GM12878 (cell line): Measurements from ENCODE around the gene INHBE. TPM values are rescaled to one million over a fixed set of nuclear protein-coding genes. Genes with fewer than 3 reads are reported as not detected.

Experiments used
- ATAC-seq: fragments of 200-7000 bp; cut with Tn5 transposase; 3 replicates; pipeline ENCODE4 v1.9.1; 2020; ENCODE audit warnings: mild to moderate bottlenecking, moderate library complexity
- BruUV-seq: library from RNA; stranded (reverse); fragments of 400-500 nt; replicated peaks from 2 replicates; lab custom pipeline; 2021; lab: Mats Ljungman, UMichigan
- CTCF ChIA-PET: fragments of 300-600 bp; sonication (Branson Sonifier 250); formaldehyde crosslinking; extraction: SDS; loops from one replicate; lab custom pipeline; 2021; ENCODE audit warnings: inconsistent platforms; lab: Yijun Ruan, JAX
- POLR2A ChIA-PET: fragments of 350-600 bp; formaldehyde crosslinking; extraction: SDS; loops from one replicate; lab custom pipeline; 2021; ENCODE audit warnings: inconsistent platforms; lab: Charles Lee
- RAD21 ChIA-PET: fragments of 300-600 bp; sonication (Branson Sonifier 250); formaldehyde crosslinking; loops from one replicate; lab custom pipeline; 2023; ENCODE audit warnings: antibody characterized with exemption; ENCODE audit not compliant: unreplicated experiment; lab: Charles Lee
- SMC1A ChIA-PET: fragments of 300-600 bp; sonication (Branson Sonifier 250); formaldehyde crosslinking; loops from one replicate; lab custom pipeline; 2023; ENCODE audit not compliant: unreplicated experiment, uncharacterized antibody; lab: Charles Lee
- DNase-seq: peaks from one replicate; pipeline ENCODE4 v3.0.0-alpha.2; 2011; ENCODE audit warnings: low read depth, low spot score
- FAIRE-seq: peaks from 3 replicates; lab custom pipeline; 2011; peaks lifted over from hg19 to GRCh38; lab: Jason Lieb, UNC
- H2AFZ ChIP-seq: 2 replicates; pipeline ENCODE4 v1.6.0; 2011; ENCODE audit warnings: low read depth, low read length, control low read depth; ENCODE audit not compliant: control insufficient read depth
- H3K27ac ChIP-seq: 2 replicates; pipeline ENCODE4 v1.5.1; 2011; ENCODE audit warnings: control low read depth; ENCODE audit not compliant: control insufficient read depth, insufficient read depth
- H3K27me3 ChIP-seq, 2 experiments: replicated peaks in 1 of 2; 2 replicates each; pipeline versions ENCODE4 v1.6.0 to v1.6.1; 2011; ENCODE audit warnings: low read length in 1 of 2; ENCODE audit not compliant: control insufficient read depth in 2 of 2, insufficient read depth in 2 of 2
- H3K36me3 ChIP-seq, 2 experiments: 2 replicates each; pipeline ENCODE4 v1.5.1; 2011; ENCODE audit warnings: low read length in 1 of 2; ENCODE audit not compliant: control insufficient read depth in 2 of 2, insufficient read depth in 2 of 2
- H3K4me1 ChIP-seq: 2 replicates; pipeline ENCODE4 v1.6.1; 2011; ENCODE audit warnings: mild to moderate bottlenecking, low read length, moderate library complexity, mixed read lengths; ENCODE audit not compliant: control insufficient read depth, insufficient read depth
- H3K4me2 ChIP-seq: 2 replicates; pipeline ENCODE4 v1.6.0; 2011; ENCODE audit warnings: control low read depth; ENCODE audit not compliant: control insufficient read depth, insufficient read depth
- H3K4me3 ChIP-seq: fragments of 200-600 bp; sonication (generic); 2 replicates; pipeline ENCODE4 v1.5.1; 2016
- H3K79me2 ChIP-seq: 2 replicates; pipeline ENCODE4 v1.6.0; 2011; ENCODE audit warnings: low read length; ENCODE audit not compliant: control insufficient read depth, insufficient read depth
- H3K9ac ChIP-seq: 2 replicates; pipeline ENCODE4 v1.8.0; 2011; ENCODE audit warnings: low read length, control low read depth, mixed read lengths; ENCODE audit not compliant: control insufficient read depth, insufficient read depth
- H3K9me3 ChIP-seq: replicated peaks from 3 replicates; pipeline ENCODE4 v1.5.1; 2011; ENCODE audit warnings: mild to moderate bottlenecking, low read length; ENCODE audit not compliant: control insufficient read depth, insufficient read depth
- H4K20me1 ChIP-seq: 2 replicates; pipeline ENCODE4 v1.6.0; 2011; ENCODE audit not compliant: control insufficient read depth, insufficient read depth
- BHLHE40 ChIP-seq, 2 experiments: fragments of 450-650 bp in 1 of 2; IDR thresholded peaks; 2 replicates each; pipeline ENCODE4 v1.6.1; 2011 to 2017; ENCODE audit warnings: low read depth in 2 of 2, borderline replicate concordance in 1 of 2, improper control_type of control experiment in 1 of 2, low read length in 1 of 2, mild to moderate bottlenecking in 1 of 2
- FOXK2 ChIP-seq: fragments of 450-650 bp; IDR thresholded peaks from 2 replicates; pipeline ENCODE4 v1.6.1; 2017; ENCODE audit warnings: mild to moderate bottlenecking, moderate library complexity
- KAT2A ChIP-seq: conservative IDR thresholded peaks from 2 replicates; pipeline ENCODE4 v1.6.1; 2011; ENCODE audit warnings: low read depth, low read length; ENCODE audit not compliant: control insufficient read depth
- NFIC ChIP-seq: IDR thresholded peaks from 2 replicates; pipeline ENCODE4 v1.6.1; 2012; ENCODE audit warnings: low read depth, mild to moderate bottlenecking, inconsistent platforms, low read length, moderate library complexity
- PAX5 ChIP-seq: IDR thresholded peaks from 2 replicates; pipeline ENCODE4 v1.6.1; 2011; ENCODE audit warnings: low read depth, low read length, borderline replicate concordance
- POLR2A ChIP-seq: IDR thresholded peaks from 2 replicates; pipeline ENCODE4 v1.6.1; 2011; ENCODE audit warnings: low read depth, mild to moderate bottlenecking, low read length
- RFX5 ChIP-seq: IDR thresholded peaks from 2 replicates; pipeline ENCODE4 v1.6.1; 2011; ENCODE audit warnings: low read depth, low read length, improper control_type of control experiment
- TCF12 ChIP-seq: IDR thresholded peaks from 2 replicates; pipeline ENCODE4 v1.6.1; 2011; ENCODE audit warnings: low read depth, mild to moderate bottlenecking, low read length
- ZNF274 ChIP-seq: IDR thresholded peaks from one replicate; pipeline ENCODE4 v1.8.0; 2011; ENCODE audit not compliant: insufficient read length, insufficient read depth
- WGBS: methylation state at CpG from one replicate; pipeline ENCODE4 v1.1.6; 2016; ENCODE audit warnings: low lambda C conversion rate; ENCODE audit not compliant: insufficient replicate concordance, insufficient coverage; ENCODE audit errors: missing lambda C conversion rate; 5-methylcytosine and 5-hydroxymethylcytosine counted together
- in situ Hi-C: fragments of 300-500 bp; cut with MboI; formaldehyde crosslinking; loops from 9 replicates; pipeline ENCODE4 v1.14.3; 2018; ENCODE audit warnings: mixed read lengths
- intact Hi-C: fragments of 100-400 bp; cut with micrococcal nuclease; formaldehyde crosslinking; loops from one replicate; pipeline ENCODE4 v1.14.2; 2022; ENCODE audit not compliant: unreplicated experiment
- polyA plus RNA-seq, 11 experiments: library from polyadenylated mRNA; depleted of rRNA in 4 of 11; unstranded in 6 of 11; stranded (reverse) in 5 of 11; fragments of >200 nt; fragmentation: Nextera tagmentation in 4 of 11; fragmentation: Illumina TruSeq in 1 of 11; extraction: Ambion mirVana in 4 of 11; extraction: Trizol in 1 of 11; gene quantifications; 1 replicate in 1 of 11; 2 replicates in 10 of 11; pipeline versions ENCODE4 v1.2.1 to v1.2.3, GENCODE V29; 2011 to 2016; ENCODE audit warnings: inconsistent platforms in 2 of 11, missing spikeins in 2 of 11, low read depth in 1 of 11
- total RNA-seq, 4 experiments: library from RNA; depleted of rRNA in 3 of 4; stranded (reverse); fragments of >200 nt in 3 of 4; fragmentation: Illumina TruSeq in 1 of 4; extraction: Trizol in 1 of 4; gene quantifications; 2 replicates each; pipeline versions ENCODE4 v1.2.1 to v1.2.3, GENCODE V29; 2013 to 2021
- TF ChIP-seq, protein P1 (sequence below): IDR thresholded peaks from 2 replicates; pipeline ENCODE4 v1.6.1; 2011; ENCODE audit warnings: borderline replicate concordance, low read depth, mild to moderate bottlenecking, moderate library complexity, low read length; ENCODE audit not compliant: insufficient read depth, poor library complexity, severe bottlenecking

INHBE gene
- total and polyA plus RNA-seq, 10 of the 15 experiments (the other 5 are each of a cell fraction or from before 2014, with no cell fraction given) = 0.09 to 2.5 (median 0.37) TPM

DNA sequence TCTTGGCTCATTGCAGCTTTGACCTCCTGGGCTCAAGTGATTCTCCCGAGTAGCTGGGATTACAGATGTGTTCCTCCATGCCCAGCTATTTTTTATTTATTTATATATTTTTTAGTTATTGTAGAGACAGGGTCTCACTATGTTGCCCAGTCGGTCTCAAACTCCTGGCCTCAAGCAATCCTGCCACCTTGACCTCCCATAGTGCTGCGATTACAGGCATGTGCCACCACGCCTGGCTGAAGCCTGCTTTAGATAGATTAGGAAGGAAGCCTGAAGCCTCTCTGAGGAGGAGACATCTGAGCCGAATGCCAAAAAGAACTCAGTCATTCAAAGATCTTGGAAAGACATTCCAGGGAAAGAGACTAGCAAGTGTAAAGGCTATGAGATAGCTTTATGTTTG lies 10.4 kb upstream of the INHBE start:
- DNase-seq (no peak), ATAC-seq (no peak)
- Histone ChIP-seq H3K9ac (no peak overlapping the region), H3K4me3 (no peak overlapping the region), H2AFZ (no peak overlapping the region), H3K27me3 (no peaks in the 10 kb centered on the region), H3K79me2 (no peaks in the 10 kb centered on the region), H3K27ac (no peak overlapping the region)
- ChIA-PET POLR2A (interaction anchor here (0.8 to 2.3 kb wide), 2 partner anchors 11 to 136 kb away, joined by 4 to 5 read pairs; partner anchors contain the start of gene INHBE), RAD21 (interaction anchor here (0.5 to 1.5 kb wide), 3 partner anchors 8 to 41 kb away, joined by 3 to 5 read pairs (median 3); partner anchors contain the start of gene GLI1)
- intact Hi-C loops = no loop called here
- BruUV-seq = no TSS peak
- 69% methylated on average over 5 of the region's 5 CpGs for WGBS
- TF ChIP-seq FOXK2 = no peak
- no peak for TF ChIP-seq KAT2A
- TF ChIP-seq POLR2A = no peak
- TF ChIP-seq, all 136 proteins: peak for 0
- FAIRE-seq = no peak
- H3K4me2 ChIP-seq = no peak overlapping the region
- H3K36me3 ChIP-seq = no peaks in the 10 kb centered on the region
- in situ Hi-C loops = no loop called here
- H3K9me3 ChIP-seq = no peaks in the 10 kb centered on the region; the same call in 1 of the 3 replicates
- CTCF ChIA-PET = interaction anchor here (0.7 to 6.3 kb wide), 7 partner anchors 9 to 238 kb away, joined by 3 to 49 read pairs (median 6); partner anchors contain the start of gene INHBE
- no peaks in the 10 kb centered on the region for H3K4me1 ChIP-seq
- no peaks in the 10 kb centered on the region for H4K20me1 ChIP-seq
- SMC1A ChIA-PET = interaction anchor here (0.9 kb wide), 1 partner anchor 9 kb away, joined by 3 read pairs; no protein-coding TSS in a partner anchor

DNA sequence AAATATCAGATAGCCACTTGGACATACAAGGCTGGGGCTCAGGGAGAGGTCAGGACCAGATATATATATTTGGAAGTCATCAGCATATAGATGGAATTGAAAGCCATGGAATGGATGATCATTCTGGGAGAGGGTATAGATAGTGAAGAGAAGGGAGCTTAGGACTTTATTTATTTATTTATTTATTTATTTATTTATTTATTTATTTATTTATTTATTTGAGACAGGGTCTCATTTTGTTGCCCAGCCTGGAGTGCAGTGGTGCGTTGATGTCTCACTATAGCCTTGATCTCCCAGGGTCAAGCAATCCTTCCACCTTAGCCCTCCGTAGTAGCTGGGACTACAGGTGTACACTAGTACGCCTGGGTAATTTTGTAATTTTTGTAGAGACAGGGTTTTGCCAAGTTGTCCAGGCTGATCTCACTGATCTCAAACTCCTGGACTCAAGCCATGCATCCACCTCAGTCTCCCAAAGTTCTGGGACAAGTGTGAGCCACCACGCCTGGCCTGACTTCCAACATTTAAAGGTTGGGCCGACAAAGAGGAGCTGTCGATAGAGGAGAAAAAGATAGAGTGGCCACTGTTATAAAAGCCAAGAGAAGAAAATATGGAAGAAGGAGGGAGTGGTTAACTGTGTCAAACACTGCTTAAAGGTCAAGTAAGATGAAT lies 8.7 kb upstream of the INHBE start:
- POLR2A ChIA-PET = interaction anchor here (0.6 to 2.3 kb wide), 3 partner anchors 9 to 695 kb away, joined by 3 to 5 read pairs (median 4); partner anchors contain the start of gene INHBE

More for the DNA sequence above, 8.7 kb upstream of the INHBE start:
- Histone ChIP-seq H2AFZ (no peak overlapping the region), H3K27ac (no peak overlapping the region), H3K9ac (no peak overlapping the region), H3K4me2 (no peak overlapping the region), H3K4me3 (no peak overlapping the region), H3K9me3 (no peaks in the 10 kb centered on the region; the same call in 2 of the 3 replicates), H3K4me1 (no peaks in the 10 kb centered on the region), H3K36me3 (no peaks in the 10 kb centered on the region), H3K27me3 (no peaks in the 10 kb centered on the region), H3K79me2 (no peaks in the 10 kb centered on the region), H4K20me1 (no peaks in the 10 kb centered on the region)
- DNase-seq (no peak), ATAC-seq (no peak), FAIRE-seq (no peak)
- WGBS = 85% methylated on average over 6 of the region's 6 CpGs
- CTCF ChIA-PET = interaction anchor here (0.6 to 6.3 kb wide), 6 partner anchors 8 to 203 kb away, joined by 3 to 49 read pairs (median 5); partner anchors contain the start of gene INHBE
- SMC1A ChIA-PET = no interaction called here
- BruUV-seq = no TSS peak
- in situ Hi-C loops (no loop called here), intact Hi-C loops (no loop called here)
- RAD21 ChIA-PET = no interaction called here
- TF ChIP-seq NFIC = no peak
- no peak for TF ChIP-seq BHLHE40 (IDR thresholded peaks at IDR 0.05; ENCODE audit: borderline replicate concordance in 1 of 2, low read depth in 2 of 2, low read length in 1 of 2)
- TF ChIP-seq, protein P1, sequence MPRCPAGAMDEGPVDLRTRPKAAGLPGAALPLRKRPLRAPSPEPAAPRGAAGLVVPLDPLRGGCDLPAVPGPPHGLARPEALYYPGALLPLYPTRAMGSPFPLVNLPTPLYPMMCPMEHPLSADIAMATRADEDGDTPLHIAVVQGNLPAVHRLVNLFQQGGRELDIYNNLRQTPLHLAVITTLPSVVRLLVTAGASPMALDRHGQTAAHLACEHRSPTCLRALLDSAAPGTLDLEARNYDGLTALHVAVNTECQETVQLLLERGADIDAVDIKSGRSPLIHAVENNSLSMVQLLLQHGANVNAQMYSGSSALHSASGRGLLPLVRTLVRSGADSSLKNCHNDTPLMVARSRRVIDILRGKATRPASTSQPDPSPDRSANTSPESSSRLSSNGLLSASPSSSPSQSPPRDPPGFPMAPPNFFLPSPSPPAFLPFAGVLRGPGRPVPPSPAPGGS = no peak
- TF ChIP-seq RFX5 = no peak
- TF ChIP-seq PAX5 = no peak
- TF ChIP-seq TCF12 = no peak
- no peak for TF ChIP-seq ZNF274
